HepG2 (cell line): ENCODE data around the gene SMARCA4.

Experiments used
- CTCF ChIP-seq: sonication (generic); formaldehyde crosslinking; IDR thresholded peaks from 2 replicates; pipeline ENCODE4 v1.5.0; 2020; ENCODE audit warnings: mild to moderate bottlenecking, missing genetic modification reagents, moderate library complexity
- EP300 ChIP-seq, 3 experiments: sonication (generic) in 1 of 3; formaldehyde crosslinking in 1 of 3; IDR thresholded peaks; 2 replicates each; pipeline versions ENCODE4 v1.5.1 to v1.6.1; 2011 to 2020; ENCODE audit warnings: low read depth in 2 of 3, low read length in 2 of 3, borderline replicate concordance in 1 of 3, improper control_type of control experiment in 1 of 3, mild to moderate bottlenecking in 1 of 3, missing genetic modification reagents in 1 of 3, moderate library complexity in 1 of 3
- FOXK1 ChIP-seq: sonication (generic); formaldehyde crosslinking; IDR thresholded peaks from 2 replicates; pipeline ENCODE4 v1.4.0; 2020; ENCODE audit warnings: low read depth, missing genetic modification reagents, borderline replicate concordance
- JUND ChIP-seq: sonication (generic); formaldehyde crosslinking; IDR thresholded peaks from 2 replicates; pipeline ENCODE4 v1.8.0; 2022; ENCODE audit warnings: mild to moderate bottlenecking, missing genetic modification reagents
- MLX ChIP-seq: IDR thresholded peaks from 2 replicates; pipeline ENCODE4 v1.6.1; 2016
- MXD4 ChIP-seq: IDR thresholded peaks from 2 replicates; pipeline ENCODE4 v1.6.1; 2016; ENCODE audit warnings: mild to moderate bottlenecking, missing biosample characterization, missing genetic modification reagents
- POLR2A ChIP-seq, 2 experiments: IDR thresholded peaks; 2 replicates each; pipeline ENCODE4 v1.6.1; 2011; ENCODE audit warnings: low read depth in 2 of 2, low read length in 2 of 2, mild to moderate bottlenecking in 1 of 2, moderate library complexity in 1 of 2; ENCODE audit not compliant: insufficient read depth in 1 of 2
- RELA ChIP-seq: sonication (generic); formaldehyde crosslinking; IDR thresholded peaks from 2 replicates; pipeline ENCODE4 v1.4.0; 2020; ENCODE audit warnings: missing genetic modification reagents
- SMAD9 ChIP-seq: sonication (generic); formaldehyde crosslinking; IDR thresholded peaks from 2 replicates; pipeline ENCODE4 v1.5.1; 2020; ENCODE audit warnings: mild to moderate bottlenecking, missing genetic modification reagents
- TAF1 ChIP-seq: sonication (generic); formaldehyde crosslinking; IDR thresholded peaks from 2 replicates; pipeline ENCODE4 v1.4.0; 2020; ENCODE audit warnings: missing genetic modification reagents
- TFE3 ChIP-seq: IDR thresholded peaks from 2 replicates; pipeline ENCODE4 v1.6.1; 2016
- ZNF615 ChIP-seq: sonication (generic); formaldehyde crosslinking; IDR thresholded peaks from 2 replicates; pipeline ENCODE4 v1.5.0; 2020; ENCODE audit warnings: mild to moderate bottlenecking, missing genetic modification reagents, borderline replicate concordance
- ZNF687 ChIP-seq: sonication (generic); formaldehyde crosslinking; IDR thresholded peaks from 2 replicates; pipeline ENCODE4 v1.5.1; 2020; ENCODE audit warnings: mild to moderate bottlenecking, missing genetic modification reagents, moderate library complexity
- ZNF770 ChIP-seq: sonication (generic); formaldehyde crosslinking; IDR thresholded peaks from 2 replicates; pipeline ENCODE4 v1.5.0; 2020; ENCODE audit warnings: mild to moderate bottlenecking, missing genetic modification reagents

GRCh38 chr19:11101057-11101456 is 140.2 kb downstream of the SMARCA4 start:
- TF ChIP-seq EP300 (IDR thresholded peaks at IDR 0.05; ENCODE audit: low read depth in 2 of 2, low read length in 2 of 2) (no peak), EP300 (CRISPR knock-in tag; IDR thresholded peaks at IDR 0.05; ENCODE audit: borderline replicate concordance) (no peak), ZNF770 (CRISPR knock-in tag) (no peak), ZNF687 (CRISPR knock-in tag) (no peak), FOXK1 (CRISPR knock-in tag) (no peak), TFE3 (CRISPR knock-in tag) (no peak), ZNF615 (CRISPR knock-in tag) (no peak), POLR2A (IDR thresholded peaks at IDR 0.05; ENCODE audit: insufficient read depth in 1 of 2, low read depth in 2 of 2, low read length in 2 of 2) (no peak), MXD4 (no peak), TAF1 (no peak), CTCF (CRISPR knock-in tag) (no peak), RELA (no peak), MLX (CRISPR knock-in tag) (no peak), JUND (CRISPR knock-in tag) (no peak), SMAD9 (CRISPR knock-in tag) (no peak)
